ENCODE measurements around the gene PM20D1.

Gene PM20D1

GRCh38 chr1:205800981-205801703 is 48.8 kb downstream of the PM20D1 start:
- no peak for DNase-seq

GRCh38 chr1:205800427-205800826 is 49.5 kb downstream of the PM20D1 start:
- no peak for DNase-seq

DNA sequence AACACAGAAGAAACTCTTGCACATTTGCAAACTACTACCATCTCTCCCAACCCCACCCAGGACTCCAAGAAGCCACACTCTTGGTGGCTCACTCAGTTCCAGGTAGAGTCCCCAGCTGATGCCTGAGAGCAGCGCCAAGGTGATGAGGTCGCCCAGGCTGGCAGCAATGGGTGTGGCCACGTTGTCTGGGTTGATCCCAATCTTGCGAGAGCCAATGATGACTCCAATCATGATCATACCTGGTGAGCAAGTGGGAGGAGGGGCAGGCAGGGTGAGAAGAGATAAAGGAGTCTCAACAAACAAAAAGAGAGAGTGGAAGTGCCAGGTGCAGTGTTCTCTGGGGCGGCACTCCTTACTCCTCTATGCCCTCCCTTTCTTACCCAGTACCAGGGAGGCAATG is 51.4 kb downstream of the PM20D1 start:
- DNase-seq, result no peak

GRCh38 chr1:205797168-205797567 is 52.8 kb downstream of the PM20D1 start:
- no peak for DNase-seq

- DNase-seq, result no peak
These were observed 55.8 kb downstream of the PM20D1 start for GRCh38 chr1:205794011-205794730.

DNA sequence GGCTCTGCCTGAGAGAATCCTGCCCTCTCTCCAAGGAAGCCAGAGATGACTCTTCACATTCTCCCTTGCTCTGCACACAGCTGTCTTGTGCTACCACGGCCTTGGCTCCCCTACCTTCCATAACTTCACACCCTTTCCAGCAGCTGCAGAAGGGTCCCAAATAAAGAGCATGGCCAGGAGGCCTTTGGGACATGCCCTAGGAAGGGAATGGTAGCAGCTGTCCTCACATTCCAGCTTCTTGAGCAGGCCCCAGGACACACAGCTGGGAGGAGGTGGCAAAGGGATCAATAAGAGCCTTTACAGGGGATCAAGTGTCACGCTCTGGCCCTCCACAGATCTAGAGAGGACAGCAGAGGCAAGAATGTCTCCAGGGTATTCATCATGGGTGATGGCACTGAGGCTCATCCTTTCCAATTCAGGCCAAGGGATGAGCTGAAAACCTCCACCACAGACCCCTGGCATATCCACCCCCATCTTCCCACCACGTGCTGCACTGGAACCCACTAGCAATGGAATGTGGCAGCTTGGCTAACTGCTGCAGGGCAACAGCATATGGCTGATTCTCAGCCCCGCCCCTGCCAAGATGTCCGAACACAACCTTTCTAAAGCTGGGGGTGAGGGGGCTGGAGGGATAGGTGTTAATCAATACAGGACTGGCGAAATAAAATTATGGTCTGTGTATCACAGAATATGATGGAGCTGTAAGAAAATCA is 56.8 kb downstream of the PM20D1 start:
- no peak for DNase-seq

DNA sequence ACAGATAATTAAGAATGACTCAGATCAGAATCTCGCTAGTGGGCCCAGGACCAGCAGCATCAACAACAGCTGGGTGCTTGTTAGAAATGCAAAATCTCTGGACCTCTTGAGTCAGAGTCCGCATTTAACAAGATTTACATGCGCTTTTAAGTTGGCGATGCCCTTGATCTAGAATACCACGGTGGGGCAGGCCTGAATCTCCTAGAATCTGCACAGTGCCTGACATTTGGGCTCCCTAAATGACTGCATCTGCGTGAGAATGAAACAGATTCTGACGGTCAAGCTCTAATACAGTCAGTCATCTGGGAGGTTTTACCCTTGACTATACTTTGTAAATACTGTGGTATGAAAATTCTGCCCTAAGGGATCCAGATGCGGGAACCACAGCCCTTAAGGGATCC is 57.5 kb downstream of the PM20D1 start:
- no peak for DNase-seq

DNA sequence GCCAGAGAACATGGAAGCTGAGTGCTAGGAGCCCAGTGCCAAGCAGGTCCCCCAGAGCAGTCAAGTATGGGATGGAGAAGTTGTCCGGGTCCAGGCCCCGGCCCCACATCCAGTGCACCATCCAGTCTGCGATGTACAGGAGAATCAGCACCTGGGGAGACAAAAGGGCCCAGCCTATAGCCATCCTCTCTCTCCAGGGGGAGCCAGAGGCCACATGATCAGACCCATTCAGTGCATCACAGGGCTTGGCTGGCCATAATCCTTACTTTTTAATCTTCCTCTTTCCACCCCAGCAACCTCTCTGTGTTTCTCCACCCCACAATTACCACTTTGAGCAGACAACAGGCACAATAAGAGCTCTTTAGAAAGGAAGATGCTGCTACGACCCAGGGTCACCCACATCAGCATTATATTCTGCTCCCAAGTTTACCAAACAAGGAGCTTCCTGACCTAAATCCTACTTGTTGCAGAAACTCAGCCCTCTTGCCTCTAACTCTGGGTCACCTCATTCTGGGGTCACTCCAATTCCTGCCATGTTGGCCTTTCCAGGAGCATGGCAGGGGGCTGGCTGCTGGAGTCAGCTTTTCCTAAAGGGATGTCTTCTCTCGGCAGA is 58.3 kb downstream of the PM20D1 start:
- no peak for DNase-seq

DNA sequence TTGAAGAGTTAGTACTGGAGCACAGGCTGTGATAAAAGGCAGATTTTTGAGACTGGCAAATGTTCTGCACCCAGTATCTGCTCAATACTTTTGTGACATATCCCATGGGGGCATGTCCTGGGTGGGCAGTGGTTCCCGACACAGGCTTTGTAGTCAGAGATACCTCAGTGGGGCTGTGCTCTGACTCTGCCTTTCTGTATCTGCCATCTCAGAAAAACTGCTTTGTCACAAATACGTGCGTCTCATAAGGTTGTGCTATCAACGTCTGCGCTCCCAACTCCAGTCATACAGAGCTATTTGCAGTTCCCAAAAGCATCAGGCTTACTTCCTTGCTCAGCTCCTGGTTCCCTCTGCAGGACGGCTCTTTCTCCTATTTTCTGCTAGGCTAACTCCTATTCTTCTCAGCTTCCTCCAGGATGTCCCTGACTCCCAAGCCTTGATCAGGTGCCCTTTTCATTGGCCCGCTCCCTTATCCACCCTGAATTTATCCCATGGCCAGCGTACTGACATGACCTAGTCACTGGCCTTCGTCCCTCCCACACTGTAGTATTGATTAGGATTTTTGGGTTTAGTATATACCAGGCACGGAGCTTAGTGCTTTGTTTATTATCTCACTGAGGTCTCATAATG is 62.5 kb downstream of the PM20D1 start:
- DNase-seq, result no peak

GRCh38 chr1:205786601-205787000 is 63.3 kb downstream of the PM20D1 start:
- no peak for DNase-seq

- DNase-seq, result no peak
These were observed 64.5 kb downstream of the PM20D1 start for GRCh38 chr1:205785446-205785845.

DNA sequence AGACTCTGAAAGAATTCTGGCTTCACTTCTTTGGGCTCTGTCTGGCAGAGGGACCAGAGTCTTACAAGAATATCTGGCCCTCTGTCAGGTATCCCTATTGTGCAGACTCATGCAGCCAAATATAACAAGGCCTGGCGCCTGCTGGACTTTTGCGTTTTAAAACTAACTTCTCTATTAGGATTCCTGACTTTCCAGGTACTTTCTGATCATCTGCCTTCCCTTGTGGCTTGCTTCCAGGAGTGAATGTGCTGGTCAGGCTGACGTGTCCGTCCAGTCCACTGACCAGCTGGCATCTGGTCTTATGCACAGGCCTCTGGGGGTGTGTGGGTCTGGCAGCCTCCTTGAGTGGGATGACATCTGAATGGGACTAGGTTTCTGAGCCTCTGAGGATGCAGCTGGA is 66.0 kb downstream of the PM20D1 start:
- DNase-seq, result no peak

- DNase-seq, result no peak
These were observed 66.5 kb downstream of the PM20D1 start for GRCh38 chr1:205783433-205783795.

GRCh38 chr1:205782627-205783432 is 67.1 kb downstream of the PM20D1 start:
- DNase-seq, result no peak

- no peak for DNase-seq
These were observed 69.6 kb downstream of the PM20D1 start for GRCh38 chr1:205780335-205780734.
